Measurements from ENCODE around the gene GPC6.

Gene GPC6

GRCh38 chr13:94455414-94455813, 1228.8 kb downstream of the GPC6 start:
- no peak overlapping the region for H3K9ac ChIP-seq (ENCODE audit: low read length)
- no peaks in the 10 kb centered on the region for H3K36me3 ChIP-seq (replicated peaks; ENCODE audit: low read depth, low read length)
- H3K4me3 ChIP-seq (ENCODE audit: low read length): no peak overlapping the region
- no peaks in the 10 kb centered on the region for H4K20me1 ChIP-seq (ENCODE audit: insufficient read depth, low read length)
- H3K4me1 ChIP-seq (ENCODE audit: low read length): no peaks in the 10 kb centered on the region
- no peaks in the 10 kb centered on the region for H3K9me3 ChIP-seq (ENCODE audit: insufficient read depth, low read length)
- no peak overlapping the region for H3K27ac ChIP-seq (ENCODE audit: low read length)
- H3K79me2 ChIP-seq (ENCODE audit: low read length): no peaks in the 10 kb centered on the region
- H3K4me2 ChIP-seq (ENCODE audit: low read length): no peak overlapping the region
- H3K27me3 ChIP-seq (ENCODE audit: low read depth, low read length): no peaks in the 10 kb centered on the region
- no peak overlapping the region for H2AFZ ChIP-seq (ENCODE audit: low read depth, low read length)
- TF ChIP-seq, protein P1, sequence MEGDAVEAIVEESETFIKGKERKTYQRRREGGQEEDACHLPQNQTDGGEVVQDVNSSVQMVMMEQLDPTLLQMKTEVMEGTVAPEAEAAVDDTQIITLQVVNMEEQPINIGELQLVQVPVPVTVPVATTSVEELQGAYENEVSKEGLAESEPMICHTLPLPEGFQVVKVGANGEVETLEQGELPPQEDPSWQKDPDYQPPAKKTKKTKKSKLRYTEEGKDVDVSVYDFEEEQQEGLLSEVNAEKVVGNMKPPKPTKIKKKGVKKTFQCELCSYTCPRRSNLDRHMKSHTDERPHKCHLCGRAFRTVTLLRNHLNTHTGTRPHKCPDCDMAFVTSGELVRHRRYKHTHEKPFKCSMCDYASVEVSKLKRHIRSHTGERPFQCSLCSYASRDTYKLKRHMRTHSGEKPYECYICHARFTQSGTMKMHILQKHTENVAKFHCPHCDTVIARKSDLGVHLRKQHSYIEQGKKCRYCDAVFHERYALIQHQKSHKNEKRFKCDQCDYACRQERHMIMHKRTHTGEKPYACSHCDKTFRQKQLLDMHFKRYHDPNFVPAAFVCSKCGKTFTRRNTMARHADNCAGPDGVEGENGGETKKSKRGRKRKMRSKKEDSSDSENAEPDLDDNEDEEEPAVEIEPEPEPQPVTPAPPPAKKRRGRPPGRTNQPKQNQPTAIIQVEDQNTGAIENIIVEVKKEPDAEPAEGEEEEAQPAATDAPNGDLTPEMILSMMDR (IDR thresholded peaks at IDR 0.05; ENCODE audit: low read depth, low read length): no peak
- no peak for TF ChIP-seq EZH2phosphoT487 (IDR thresholded peaks at IDR 0.05; ENCODE audit: low read depth)
